AG04449 (cell line): ENCODE measurements around the gene NOTCH4.

ENCODE experiments used
- CTCF ChIA-PET: fragments of 350-600 bp; formaldehyde crosslinking; extraction: SDS; loops from one replicate; lab custom pipeline; 2021; ENCODE audit warnings: antibody characterized with exemption; lab: Yijun Ruan, JAX
- POLR2A ChIA-PET: fragments of 400-600, 350-600 bp; formaldehyde crosslinking; extraction: SDS; loops from one replicate; lab custom pipeline; 2020; ENCODE audit warnings: antibody characterized with exemption, inconsistent platforms; lab: Yijun Ruan, JAX
- DNase-seq: peaks from one replicate; pipeline ENCODE4 v3.0.0-alpha.2; 2010; ENCODE audit warnings: low read depth, low spot score
- H3K4me3 ChIP-seq: 2 replicates; pipeline ENCODE4 v1.5.1; 2011; ENCODE audit warnings: low read depth, mild to moderate bottlenecking, control low read depth, low read length
- CTCF ChIP-seq: IDR thresholded peaks from one replicate; pipeline ENCODE4 v1.5.1; 2011; ENCODE audit warnings: mild to moderate bottlenecking, moderate library complexity, low read length, control low read depth, inconsistent platforms; ENCODE audit not compliant: insufficient read depth; ENCODE audit errors: missing control alignments

Gene NOTCH4

GRCh38 chr6:32171234-32171633 lies 52.6 kb downstream of the NOTCH4 start:
- no peak overlapping the region for H3K4me3 ChIP-seq
- DNase-seq = no peak
- POLR2A ChIA-PET = interaction anchor here (0.6 kb wide), 1 partner anchor 25 kb away, joined by 3 read pairs; no protein-coding TSS in a partner anchor
- no peak for TF ChIP-seq CTCF
- CTCF ChIA-PET = interaction anchor here (1.5 to 2.1 kb wide), 3 partner anchors 9 to 123 kb away, joined by 4 to 7 read pairs (median 4); no protein-coding TSS in a partner anchor

GRCh38 chr6:32170294-32170693 lies 53.6 kb downstream of the NOTCH4 start:
- H3K4me3 ChIP-seq = no peak overlapping the region
- POLR2A ChIA-PET = no interaction called here
- TF ChIP-seq CTCF = no peak
- CTCF ChIA-PET = no interaction called here
- DNase-seq = no peak

- TF ChIP-seq CTCF = no peak
- ChIA-PET CTCF (interaction anchor here (0.5 to 1.0 kb wide), 3 partner anchors 50 to 1495 kb away, joined by 3 to 4 read pairs (median 3); no protein-coding TSS in a partner anchor), POLR2A (no interaction called here)
- no peak overlapping the region for H3K4me3 ChIP-seq
- no peak for DNase-seq
Observed at GRCh38 chr6:32168807-32169591, 54.9 kb downstream of the NOTCH4 start.

GRCh38 chr6:32168350-32168749 lies 55.5 kb downstream of the NOTCH4 start:
- ChIA-PET CTCF (interaction anchor here (0.5 to 1.0 kb wide), 2 partner anchors 51 to 1494 kb away, joined by 3 read pairs; no protein-coding TSS in a partner anchor), POLR2A (interaction anchor here (0.6 kb wide), 1 partner anchor 338 kb away, joined by 3 read pairs; no protein-coding TSS in a partner anchor)
- no peak overlapping the region for H3K4me3 ChIP-seq
- TF ChIP-seq CTCF = no peak
- no peak for DNase-seq

- CTCF ChIA-PET = interaction anchor here (1.1 kb wide), 1 partner anchor 51 kb away, joined by 3 read pairs; no protein-coding TSS in a partner anchor
Observed at GRCh38 chr6:32167761-32168262, 56.1 kb downstream of the NOTCH4 start.

More at GRCh38 chr6:32167761-32168262, 56.1 kb downstream of the NOTCH4 start:
- H3K4me3 ChIP-seq = no peak overlapping the region
- TF ChIP-seq CTCF = no peak
- POLR2A ChIA-PET = interaction anchor here (0.6 kb wide), 1 partner anchor 337 kb away, joined by 3 read pairs; no protein-coding TSS in a partner anchor
- no peak for DNase-seq
